Cardiac muscle cell (in vitro differentiated cells and primary cell): ENCODE results near the gene ZMYND19. TPM values are rescaled to one million over a fixed set of nuclear protein-coding genes. Genes with fewer than 3 reads are reported as not detected.

ENCODE experiments used
- DNase-seq, 2 donors: peaks; one replicate each; pipeline versions ENCODE4 v3.0.0 to v3.0.0-alpha.2; 2010 to 2017; ENCODE audit warnings: low read depth in 1 of 2, low spot score in 1 of 2
- H3K27ac ChIP-seq: fragments of 200-600 bp; sonication (generic); 2 replicates; pipeline ENCODE4 v1.5.1; 2016
- H3K27me3 ChIP-seq: fragments of 200-600 bp; sonication (generic); 2 replicates; pipeline ENCODE4 v1.6.0; 2016; ENCODE audit warnings: control low read depth
- H3K36me3 ChIP-seq: fragments of 200-600 bp; sonication (generic); 2 replicates; pipeline ENCODE4 v1.5.1; 2016; ENCODE audit warnings: control low read depth
- H3K4me1 ChIP-seq: fragments of 200-600 bp; sonication (generic); 2 replicates; pipeline ENCODE4 v1.8.1; 2017; ENCODE audit warnings: low read depth, mild to moderate bottlenecking, mixed run types
- H3K4me3 ChIP-seq: fragments of 200-600 bp; sonication (generic); 2 replicates; pipeline ENCODE4 v1.5.1; 2016; ENCODE audit warnings: mild to moderate bottlenecking
- H3K9me3 ChIP-seq: fragments of 200-600 bp; sonication (generic); 2 replicates; pipeline ENCODE4 v1.5.1; 2017; ENCODE audit warnings: low read depth, mild to moderate bottlenecking, control low read depth
- CTCF ChIP-seq: IDR thresholded peaks from 2 replicates; pipeline ENCODE4 v1.5.1; 2012; ENCODE audit warnings: low read depth, mild to moderate bottlenecking, low read length
- polyA plus RNA-seq: library from polyadenylated mRNA; unstranded; fragments of >200 nt; fragmentation: Nextera tagmentation; extraction: Ambion mirVana; gene quantifications from 2 replicates; pipeline ENCODE4 v1.2.1, GENCODE V29; 2016
- total RNA-seq: library from RNA; depleted of rRNA; stranded (reverse); fragments of >200 nt; gene quantifications from 2 replicates; pipeline ENCODE4 v1.2.3, GENCODE V29; 2016

The ZMYND19 gene
- total and polyA plus RNA-seq, 2 experiments from 2014 or later = 35.3 to 48.1 TPM

GRCh38 chr9:137611623-137612609, 21.6 kb upstream of the ZMYND19 start:
- Histone ChIP-seq H3K4me3 (no peak overlapping the region), H3K27me3 (no peaks in the 10 kb centered on the region), H3K27ac (peak overlapping the region; percentile 23), H3K36me3 (peaks cover 7% of the 10 kb centered on the region), H3K9me3 (no peaks in the 10 kb centered on the region), H3K4me1 (peaks cover 13% of the 10 kb centered on the region)
- DNase-seq = peak in 1 of 2 donors; percentile 57
- TF ChIP-seq CTCF = no peak

GRCh38 chr9:137610944-137611343, 20.6 kb upstream of the ZMYND19 start:
- Histone ChIP-seq H3K27ac (no peak overlapping the region), H3K27me3 (no peaks in the 10 kb centered on the region), H3K9me3 (no peaks in the 10 kb centered on the region), H3K4me3 (no peak overlapping the region), H3K36me3 (peaks cover 7% of the 10 kb centered on the region), H3K4me1 (peaks cover 18% of the 10 kb centered on the region)
- no peak for DNase-seq
- TF ChIP-seq CTCF = no peak

GRCh38 chr9:137607141-137607857, 17.0 kb upstream of the ZMYND19 start:
- no peaks in the 10 kb centered on the region for H3K36me3 ChIP-seq
- H3K4me1 ChIP-seq = peaks cover 18% of the 10 kb centered on the region
- no peaks in the 10 kb centered on the region for H3K27me3 ChIP-seq
- H3K27ac ChIP-seq = peak overlapping the region; percentile 50
- no peak overlapping the region for H3K4me3 ChIP-seq
- TF ChIP-seq CTCF = no peak
- DNase-seq = peak in 1 of 2 donors; percentile 74
- no peaks in the 10 kb centered on the region for H3K9me3 ChIP-seq

- no peaks in the 10 kb centered on the region for H3K36me3 ChIP-seq
- H3K27ac ChIP-seq = no peak overlapping the region
- H3K9me3 ChIP-seq = no peaks in the 10 kb centered on the region
- H3K4me1 ChIP-seq = peaks cover 18% of the 10 kb centered on the region
- H3K4me3 ChIP-seq = peak overlapping the region; percentile 43
- no peak for DNase-seq
- TF ChIP-seq CTCF = no peak
- H3K27me3 ChIP-seq = no peaks in the 10 kb centered on the region
These were observed 16.4 kb upstream of the ZMYND19 start for GRCh38 chr9:137606734-137607138.

- Histone ChIP-seq H3K27me3 (no peaks in the 10 kb centered on the region), H3K36me3 (no peaks in the 10 kb centered on the region), H3K9me3 (no peaks in the 10 kb centered on the region), H3K4me1 (peaks cover 18% of the 10 kb centered on the region), H3K27ac (peak overlapping the region; percentile 78), H3K4me3 (peak overlapping the region; percentile 43)
- TF ChIP-seq CTCF = no peak
- DNase-seq = peak in 1 of 2 donors; percentile 60
These were observed 15.8 kb upstream of the ZMYND19 start for GRCh38 chr9:137606005-137606621.
